ENCODE measurements around the gene HPF1. TPM values are rescaled to one million over a fixed set of nuclear protein-coding genes. Genes with fewer than 3 reads are reported as not detected.
"Not testable (repeated sequence)": the region's sequence is repeated elsewhere in the genome, so short reads cannot be mapped to it uniquely, and the experiment has no call there.

Gene HPF1
- 19.0 and 23.5 TPM in 2 replicates for total RNA-seq
- long read RNA-seq, transcript HPF1-201 (8 exons, 1,230 nt) = major isoform, 22 of 25 reads
- long read RNA-seq, partial matches to known transcripts = 3 of 25 reads
- long read RNA-seq, other reads (novel, unspliced or antisense) = 0 of 25 reads

- H3K27ac Mint-ChIP-seq (ENCODE audit: unreplicated experiment) = peak within 1 kb of the TSS; percentile 81
- peaks cover 14% of the 10 kb centered on the region for H3K27me3 Mint-ChIP-seq (ENCODE audit: unreplicated experiment)
- H3K4me3 Mint-ChIP-seq (ENCODE audit: unreplicated experiment) = peak within 1 kb of the TSS; percentile 89
- peak; percentile 96 for DNase-seq (ENCODE audit: extremely low spot score, unreplicated experiment)
- H3K4me1 Mint-ChIP-seq (ENCODE audit: unreplicated experiment) = peaks cover 20% of the 10 kb centered on the region
- H3K36me3 Mint-ChIP-seq (ENCODE audit: unreplicated experiment) = peaks cover under 1% of the 10 kb centered on the region
- TF ChIP-seq, protein P1, sequence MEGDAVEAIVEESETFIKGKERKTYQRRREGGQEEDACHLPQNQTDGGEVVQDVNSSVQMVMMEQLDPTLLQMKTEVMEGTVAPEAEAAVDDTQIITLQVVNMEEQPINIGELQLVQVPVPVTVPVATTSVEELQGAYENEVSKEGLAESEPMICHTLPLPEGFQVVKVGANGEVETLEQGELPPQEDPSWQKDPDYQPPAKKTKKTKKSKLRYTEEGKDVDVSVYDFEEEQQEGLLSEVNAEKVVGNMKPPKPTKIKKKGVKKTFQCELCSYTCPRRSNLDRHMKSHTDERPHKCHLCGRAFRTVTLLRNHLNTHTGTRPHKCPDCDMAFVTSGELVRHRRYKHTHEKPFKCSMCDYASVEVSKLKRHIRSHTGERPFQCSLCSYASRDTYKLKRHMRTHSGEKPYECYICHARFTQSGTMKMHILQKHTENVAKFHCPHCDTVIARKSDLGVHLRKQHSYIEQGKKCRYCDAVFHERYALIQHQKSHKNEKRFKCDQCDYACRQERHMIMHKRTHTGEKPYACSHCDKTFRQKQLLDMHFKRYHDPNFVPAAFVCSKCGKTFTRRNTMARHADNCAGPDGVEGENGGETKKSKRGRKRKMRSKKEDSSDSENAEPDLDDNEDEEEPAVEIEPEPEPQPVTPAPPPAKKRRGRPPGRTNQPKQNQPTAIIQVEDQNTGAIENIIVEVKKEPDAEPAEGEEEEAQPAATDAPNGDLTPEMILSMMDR (IDR thresholded peaks at IDR 0.05) = no peak
- H3K9me3 Mint-ChIP-seq (ENCODE audit: unreplicated experiment) = no peaks in the 10 kb centered on the region
Measured at GRCh38 chr4:169757575-169758184, at the start of gene HPF1. HPF1 (minus strand) TSS chr4:169757944; CDS start chr4:169757877, 67 bp downstream.

DNA sequence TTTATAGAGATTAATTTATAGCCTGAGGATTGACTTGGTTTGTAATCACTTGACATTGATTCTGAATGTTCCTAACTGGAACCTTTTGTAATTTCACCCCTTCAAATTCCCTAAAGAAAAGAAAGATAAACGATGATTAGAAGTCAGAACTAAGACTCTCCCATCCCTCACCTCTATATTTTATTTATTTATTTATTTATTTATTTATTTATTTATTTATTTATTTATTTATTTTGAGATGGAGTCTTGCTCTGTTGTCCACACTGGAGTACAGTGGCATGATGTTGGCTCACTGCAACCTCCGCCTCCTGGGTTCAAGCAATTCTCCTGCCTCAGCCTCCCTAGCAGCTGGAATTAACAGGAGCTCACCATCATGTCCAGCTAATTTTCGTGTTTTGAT, 49.0 kb upstream of the HPF1 start:
- not testable (repeated sequence) for DNase-seq (ENCODE audit: extremely low spot score, unreplicated experiment); H3K4me1 Mint-ChIP-seq (ENCODE audit: unreplicated experiment); H3K4me3 Mint-ChIP-seq (ENCODE audit: unreplicated experiment); H3K9me3 Mint-ChIP-seq (ENCODE audit: unreplicated experiment); H3K36me3 Mint-ChIP-seq (ENCODE audit: unreplicated experiment); H3K27ac Mint-ChIP-seq (ENCODE audit: unreplicated experiment)
- H3K27me3 Mint-ChIP-seq (ENCODE audit: unreplicated experiment) = peaks cover 32% of the 10 kb centered on the region

- H3K27ac Mint-ChIP-seq (ENCODE audit: unreplicated experiment) = no peak overlapping the region
- H3K36me3 Mint-ChIP-seq (ENCODE audit: unreplicated experiment) = no peaks in the 10 kb centered on the region
- H3K4me3 Mint-ChIP-seq (ENCODE audit: unreplicated experiment) = no peak overlapping the region
- no peaks in the 10 kb centered on the region for H3K4me1 Mint-ChIP-seq (ENCODE audit: unreplicated experiment)
- no peaks in the 10 kb centered on the region for H3K9me3 Mint-ChIP-seq (ENCODE audit: unreplicated experiment)
- no peak for DNase-seq (ENCODE audit: extremely low spot score, unreplicated experiment)
- TF ChIP-seq, protein P1 (IDR thresholded peaks at IDR 0.05) = no peak
- peaks cover 32% of the 10 kb centered on the region for H3K27me3 Mint-ChIP-seq (ENCODE audit: unreplicated experiment)
Measured at GRCh38 chr4:169803413-169803812, 45.7 kb upstream of the HPF1 start.

DNA sequence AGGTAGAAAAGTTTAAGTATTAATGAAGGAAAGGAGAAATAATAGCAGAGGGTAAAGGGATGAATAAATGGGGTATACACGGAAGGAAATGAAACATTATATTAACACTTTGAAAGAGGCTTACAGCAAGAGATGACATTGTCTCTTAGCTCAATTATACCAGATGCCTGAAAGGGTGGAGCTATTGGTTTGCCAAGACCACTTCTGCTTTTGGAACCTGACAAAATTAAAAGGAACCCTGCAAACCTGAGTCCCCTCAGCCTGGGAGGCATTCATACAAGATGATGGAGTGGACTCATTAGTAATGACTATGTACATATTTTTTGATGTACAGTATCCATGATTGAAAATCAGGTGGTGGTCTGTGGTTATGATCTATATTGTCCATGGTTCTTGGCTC, 45.1 kb upstream of the HPF1 start:
- no peak for DNase-seq (ENCODE audit: extremely low spot score, unreplicated experiment)
- Mint-ChIP-seq H3K27ac (ENCODE audit: unreplicated experiment) (no peak overlapping the region), H3K4me3 (ENCODE audit: unreplicated experiment) (no peak overlapping the region), H3K27me3 (ENCODE audit: unreplicated experiment) (peaks cover 29% of the 10 kb centered on the region), H3K36me3 (ENCODE audit: unreplicated experiment) (no peaks in the 10 kb centered on the region), H3K9me3 (ENCODE audit: unreplicated experiment) (no peaks in the 10 kb centered on the region), H3K4me1 (ENCODE audit: unreplicated experiment) (no peaks in the 10 kb centered on the region)
- TF ChIP-seq, protein P1 (IDR thresholded peaks at IDR 0.05) = no peak

- no peak overlapping the region for H3K4me3 Mint-ChIP-seq (ENCODE audit: unreplicated experiment)
- peaks cover 24% of the 10 kb centered on the region for H3K27me3 Mint-ChIP-seq (ENCODE audit: unreplicated experiment)
- TF ChIP-seq, protein P1 (IDR thresholded peaks at IDR 0.05) = no peak
- H3K36me3 Mint-ChIP-seq (ENCODE audit: unreplicated experiment) = no peaks in the 10 kb centered on the region
- DNase-seq (ENCODE audit: extremely low spot score, unreplicated experiment) = no peak
- H3K9me3 Mint-ChIP-seq (ENCODE audit: unreplicated experiment) = no peaks in the 10 kb centered on the region
- H3K4me1 Mint-ChIP-seq (ENCODE audit: unreplicated experiment) = no peaks in the 10 kb centered on the region
- H3K27ac Mint-ChIP-seq (ENCODE audit: unreplicated experiment) = no peak overlapping the region
Measured at GRCh38 chr4:169800541-169800940, 42.8 kb upstream of the HPF1 start.
